Peyer's patch (tissue), 4 donors: ENCODE results near the gene BCAP29. TPM values are rescaled to one million over a fixed set of nuclear protein-coding genes. Genes with fewer than 3 reads are reported as not detected.

ENCODE experiments used
- DNase-seq, 3 donors: peaks; one replicate each; pipeline ENCODE4 v3.0.0-alpha.2; 2017 to 2019
- H3K27ac ChIP-seq, 4 donors: fragments of 200-600 bp; sonication (generic); one replicate each; pipeline ENCODE4 v1.5.1; 2016 to 2019
- H3K27me3 ChIP-seq, 2 donors: fragments of 200-600 bp; sonication (generic); one replicate each; pipeline ENCODE4 v1.5.1; 2019
- H3K36me3 ChIP-seq, 3 donors: fragments of 200-600 bp; sonication (generic); one replicate each; pipeline ENCODE4 v1.5.1; 2016 to 2019
- H3K4me1 ChIP-seq, 4 donors: fragments of 200-600 bp; sonication (generic); one replicate each; pipeline ENCODE4 v1.5.1; 2016 to 2019
- H3K4me3 ChIP-seq, 4 donors: fragments of 200-600 bp; sonication (generic); 1 replicate in 3 of 4; 2 replicates in 1 of 4; pipeline ENCODE4 v1.5.1; 2016 to 2019; ENCODE audit warnings: mild to moderate bottlenecking in 1 of 4
- H3K9me3 ChIP-seq, 4 donors: fragments of 200-600 bp; sonication (generic); one replicate each; pipeline ENCODE4 v1.5.1; 2016 to 2019; ENCODE audit warnings: mild to moderate bottlenecking in 1 of 4
- POLR2A ChIP-seq, 2 donors: fragments of 450-650 bp; IDR thresholded peaks; one replicate each; pipeline ENCODE4 v1.5.1; 2017; ENCODE audit warnings: antibody characterized with exemption in 2 of 2, mild to moderate bottlenecking in 2 of 2, moderate library complexity in 2 of 2
- total RNA-seq, 4 donors: library from RNA; depleted of rRNA; stranded (reverse); fragments of >200 nt; gene quantifications; one replicate each; pipeline ENCODE4 v1.1.0, GENCODE V29; 2016
- TF ChIP-seq, protein P1 (sequence below), 6 experiments: fragments of 450-650 bp in 4 of 6; fragments of 200-600 bp in 2 of 6; sonication (generic) in 1 of 6; IDR thresholded peaks; one replicate each; pipeline ENCODE4 v1.5.1; 2017 to 2019; ENCODE audit warnings: antibody characterized with exemption in 6 of 6, mild to moderate bottlenecking in 3 of 6, moderate library complexity in 1 of 6

The BCAP29 gene
- total RNA-seq, 4 donors from 2014 or later = 10.9 to 29.4 (median 17.3) TPM

DNA sequence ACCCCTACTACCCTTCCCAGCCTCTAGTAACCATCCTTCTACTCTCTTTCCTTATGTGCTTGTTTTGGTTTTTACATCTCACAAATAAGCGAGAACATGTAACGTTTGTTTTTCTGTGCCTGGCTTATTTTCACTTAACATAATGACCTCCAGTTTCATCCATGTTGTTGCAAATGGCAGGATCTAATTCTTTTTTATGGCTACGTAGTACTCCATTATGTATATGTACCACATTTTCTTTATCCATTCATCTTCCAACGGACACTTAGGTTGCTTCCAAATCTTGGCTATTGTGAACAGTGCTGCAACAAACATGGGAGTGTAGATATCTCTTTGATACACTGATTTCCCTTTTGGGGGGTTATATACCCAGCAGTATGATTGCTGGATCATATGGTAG is 47.0 kb downstream of the BCAP29 start:
- no peak for TF ChIP-seq POLR2A (IDR thresholded peaks at IDR 0.05)
- TF ChIP-seq, protein P1, sequence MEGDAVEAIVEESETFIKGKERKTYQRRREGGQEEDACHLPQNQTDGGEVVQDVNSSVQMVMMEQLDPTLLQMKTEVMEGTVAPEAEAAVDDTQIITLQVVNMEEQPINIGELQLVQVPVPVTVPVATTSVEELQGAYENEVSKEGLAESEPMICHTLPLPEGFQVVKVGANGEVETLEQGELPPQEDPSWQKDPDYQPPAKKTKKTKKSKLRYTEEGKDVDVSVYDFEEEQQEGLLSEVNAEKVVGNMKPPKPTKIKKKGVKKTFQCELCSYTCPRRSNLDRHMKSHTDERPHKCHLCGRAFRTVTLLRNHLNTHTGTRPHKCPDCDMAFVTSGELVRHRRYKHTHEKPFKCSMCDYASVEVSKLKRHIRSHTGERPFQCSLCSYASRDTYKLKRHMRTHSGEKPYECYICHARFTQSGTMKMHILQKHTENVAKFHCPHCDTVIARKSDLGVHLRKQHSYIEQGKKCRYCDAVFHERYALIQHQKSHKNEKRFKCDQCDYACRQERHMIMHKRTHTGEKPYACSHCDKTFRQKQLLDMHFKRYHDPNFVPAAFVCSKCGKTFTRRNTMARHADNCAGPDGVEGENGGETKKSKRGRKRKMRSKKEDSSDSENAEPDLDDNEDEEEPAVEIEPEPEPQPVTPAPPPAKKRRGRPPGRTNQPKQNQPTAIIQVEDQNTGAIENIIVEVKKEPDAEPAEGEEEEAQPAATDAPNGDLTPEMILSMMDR (IDR thresholded peaks at IDR 0.05) = no peak
- no peaks in the 10 kb centered on the region for H3K4me1 ChIP-seq
- no peaks in the 10 kb centered on the region for H3K27me3 ChIP-seq
- H3K9me3 ChIP-seq = no peaks in the 10 kb centered on the region
- no peak for DNase-seq
- H3K36me3 ChIP-seq = no peaks in the 10 kb centered on the region
- H3K4me3 ChIP-seq = no peak overlapping the region
- no peak overlapping the region for H3K27ac ChIP-seq

- peak overlapping the region in 1 of 4 donors; percentile 5 for H3K27ac ChIP-seq
- peak in 2 of 3 donors; percentile 57 to 59 for DNase-seq
- H3K36me3 ChIP-seq = no peaks in the 10 kb centered on the region
- H3K9me3 ChIP-seq = no peaks in the 10 kb centered on the region
- H3K27me3 ChIP-seq = no peaks in the 10 kb centered on the region
- no peaks in the 10 kb centered on the region for H3K4me1 ChIP-seq
- H3K4me3 ChIP-seq = no peak overlapping the region
- TF ChIP-seq, protein P1 (IDR thresholded peaks at IDR 0.05) = no peak
- TF ChIP-seq POLR2A (IDR thresholded peaks at IDR 0.05) = no peak
Measured at GRCh38 chr7:107628461-107629064, 48.5 kb downstream of the BCAP29 start.

GRCh38 chr7:107630342-107630741 is 50.3 kb downstream of the BCAP29 start:
- H3K36me3 ChIP-seq = no peaks in the 10 kb centered on the region
- no peak for DNase-seq
- no peaks in the 10 kb centered on the region for H3K27me3 ChIP-seq
- TF ChIP-seq, protein P1 (IDR thresholded peaks at IDR 0.05) = no peak
- no peak for TF ChIP-seq POLR2A (IDR thresholded peaks at IDR 0.05)
- H3K27ac ChIP-seq = no peak overlapping the region
- no peaks in the 10 kb centered on the region for H3K4me1 ChIP-seq
- no peak overlapping the region for H3K4me3 ChIP-seq
- H3K9me3 ChIP-seq = no peaks in the 10 kb centered on the region

DNA sequence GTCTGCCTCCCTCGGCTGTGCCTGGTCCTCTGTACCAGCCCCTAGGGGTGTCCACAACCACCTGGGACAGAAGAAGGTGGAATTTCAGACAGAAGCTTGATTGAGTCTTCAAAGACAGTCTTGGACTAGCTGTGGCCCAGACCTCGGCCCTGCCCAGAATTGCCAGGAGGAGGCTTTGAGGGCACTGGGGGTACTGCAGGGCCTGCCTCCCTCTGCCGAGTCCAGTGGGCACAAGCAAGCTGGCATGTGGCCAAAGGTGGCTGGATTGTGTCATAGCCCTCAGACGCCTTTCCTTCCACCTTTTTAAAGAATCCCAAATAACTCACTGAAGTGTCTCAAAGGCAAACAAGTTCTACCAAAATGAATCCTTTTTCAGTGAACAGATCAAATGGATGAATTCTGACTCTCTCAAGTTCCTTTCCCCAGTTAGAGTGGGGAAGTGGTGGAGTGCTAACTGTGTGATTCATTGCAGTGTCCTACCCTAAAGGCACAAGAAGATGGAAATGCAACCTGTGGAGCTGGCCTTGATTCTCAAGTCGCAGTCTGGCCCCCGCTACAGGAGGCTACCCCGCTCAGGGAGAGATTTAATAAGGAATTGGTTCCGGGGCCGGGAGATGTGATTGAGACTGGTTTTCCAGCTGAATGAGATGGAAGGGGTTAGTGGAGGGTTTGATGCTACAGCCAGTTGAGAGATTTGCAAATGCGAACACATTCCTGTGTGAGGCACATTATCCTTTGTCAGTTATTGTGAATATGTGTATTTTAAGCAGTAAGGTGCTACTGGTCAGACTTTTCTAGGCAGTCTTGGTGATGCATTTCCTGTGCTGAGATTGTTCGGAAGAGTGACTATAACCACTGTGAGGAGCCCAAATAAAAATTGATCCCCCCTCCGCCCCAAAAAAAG is 51.8 kb downstream of the BCAP29 start:
- no peak for TF ChIP-seq POLR2A (IDR thresholded peaks at IDR 0.05)
- TF ChIP-seq, protein P1 (IDR thresholded peaks at IDR 0.05) = no peak
- no peak for DNase-seq
- Histone ChIP-seq H3K4me3 (no peak overlapping the region), H3K4me1 (no peaks in the 10 kb centered on the region), H3K36me3 (no peaks in the 10 kb centered on the region), H3K27ac (no peak overlapping the region), H3K27me3 (no peaks in the 10 kb centered on the region), H3K9me3 (no peaks in the 10 kb centered on the region)

- Histone ChIP-seq H3K4me1 (no peaks in the 10 kb centered on the region), H3K27ac (no peak overlapping the region), H3K36me3 (no peaks in the 10 kb centered on the region), H3K27me3 (no peaks in the 10 kb centered on the region), H3K4me3 (no peak overlapping the region), H3K9me3 (no peaks in the 10 kb centered on the region)
- DNase-seq = no peak
- TF ChIP-seq, protein P1 (IDR thresholded peaks at IDR 0.05) = no peak
- TF ChIP-seq POLR2A (IDR thresholded peaks at IDR 0.05) = no peak
Measured at GRCh38 chr7:107632492-107632865, 52.4 kb downstream of the BCAP29 start.
